HCT116 (cell line): Measurements from ENCODE around the gene EXD3. TPM values are rescaled to one million over a fixed set of nuclear protein-coding genes. Genes with fewer than 3 reads are reported as not detected.

ENCODE experiments used
- ATAC-seq: fragments of 200-7000 bp; cut with Tn5 transposase; 2 replicates; pipeline ENCODE4 v1.9.1; 2020; ENCODE audit warnings: mild to moderate bottlenecking, moderate library complexity
- BruUV-seq: library from RNA; stranded (reverse); fragments of 400-500 nt; replicated peaks from 2 replicates; lab custom pipeline; 2021; lab: Mats Ljungman, UMichigan
- CTCF ChIA-PET: fragments of 300-600 bp; sonication (Branson Sonifier 250); formaldehyde crosslinking; loops from one replicate; lab custom pipeline; 2021; ENCODE audit warnings: antibody characterized with exemption; lab: Charles Lee
- POLR2A ChIA-PET: fragments of 300-600, 350-600 bp; sonication (Branson Sonifier 250); formaldehyde crosslinking; loops from one replicate; lab custom pipeline; 2021; ENCODE audit warnings: antibody characterized with exemption; lab: Charles Lee
- RAD21 ChIA-PET, 2 experiments: fragments of 300-600 bp; sonication (Branson Sonifier 250); formaldehyde crosslinking; loops; one replicate each; lab custom pipeline; 2023; ENCODE audit warnings: low total read pairs in 2 of 2; ENCODE audit not compliant: uncharacterized antibody in 2 of 2, unreplicated experiment in 2 of 2, low non-redundant PET in 1 of 2; lab: Charles Lee
- DNase-seq: peaks from one replicate; pipeline ENCODE4 v3.0.0-alpha.2; 2010; ENCODE audit warnings: low read depth, low spot score
- H2AFZ ChIP-seq: fragments of 200-600 bp; shearing (Covaris generic), sonication (generic); 2 replicates; pipeline ENCODE4 v1.6.1; 2017; ENCODE audit warnings: low read depth, mixed run types, mixed read lengths, antibody characterized with exemption, low read length; ENCODE audit not compliant: poor library complexity, severe bottlenecking
- H3K27ac ChIP-seq: 2 replicates; pipeline ENCODE4 v1.5.1; 2012; ENCODE audit warnings: low read depth, low read length
- H3K27me3 ChIP-seq: fragments of 200-600 bp; sonication (generic); 2 replicates; pipeline ENCODE4 v1.6.1; 2016; ENCODE audit warnings: mixed run types, low read length, mixed read lengths; ENCODE audit not compliant: insufficient read depth
- H3K36me3 ChIP-seq, 2 experiments: fragments of 200-500 bp in 1 of 2; fragments of 200-600 bp in 1 of 2; sonication (Bioruptor generic) in 1 of 2; sonication (generic) in 1 of 2; 2 replicates each; pipeline versions ENCODE4 v1.5.1 to v1.6.1; 2014 to 2016; ENCODE audit warnings: low read length in 2 of 2, inconsistent platforms in 1 of 2, mixed read lengths in 1 of 2, mixed run types in 1 of 2; ENCODE audit not compliant: insufficient read depth in 2 of 2, control insufficient read depth in 1 of 2
- H3K4me1 ChIP-seq, 2 experiments: fragments of 200-600 bp in 1 of 2; sonication (generic) in 1 of 2; 2 replicates each; pipeline versions ENCODE4 v1.5.1 to v1.6.1; 2012 to 2017; ENCODE audit warnings: low read length in 2 of 2, inconsistent platforms in 1 of 2, mild to moderate bottlenecking in 1 of 2, mixed read lengths in 1 of 2, mixed run types in 1 of 2, moderate library complexity in 1 of 2; ENCODE audit not compliant: insufficient read depth in 2 of 2, control insufficient read depth in 1 of 2
- H3K4me2 ChIP-seq: fragments of 200-600 bp; sonication (generic); 2 replicates; pipeline ENCODE4 v1.6.1; 2017; ENCODE audit warnings: mixed run types, low read length, mixed read lengths
- H3K4me3 ChIP-seq, 2 experiments: fragments of 200-600 bp in 1 of 2; sonication (generic) in 1 of 2; replicated peaks in 1 of 2; 2 replicates each; pipeline ENCODE4 v1.5.1; 2011 to 2016; ENCODE audit warnings: low read length in 2 of 2, control low read depth in 1 of 2, low read depth in 1 of 2, mild to moderate bottlenecking in 1 of 2, mixed read lengths in 1 of 2, mixed run types in 1 of 2
- H3K79me2 ChIP-seq: fragments of 200-600 bp; sonication (generic); 2 replicates; pipeline ENCODE4 v1.6.1; 2017; ENCODE audit warnings: mild to moderate bottlenecking, mixed run types, low read length, moderate library complexity, mixed read lengths; ENCODE audit not compliant: insufficient read depth
- H3K9ac ChIP-seq: fragments of 200-600 bp; sonication (generic); 2 replicates; pipeline ENCODE4 v1.6.1; 2016; ENCODE audit warnings: low read length, mixed read lengths
- H3K9me2 ChIP-seq: fragments of 200-600 bp; sonication (generic), shearing (Covaris generic); 2 replicates; pipeline ENCODE4 v1.6.1; 2017; ENCODE audit warnings: mixed run types, mild to moderate bottlenecking, moderate library complexity; ENCODE audit not compliant: insufficient read depth
- H3K9me3 ChIP-seq, 2 experiments: fragments of 200-500 bp in 1 of 2; fragments of 200-600 bp in 1 of 2; sonication (Bioruptor generic) in 1 of 2; sonication (generic) in 1 of 2; 2 replicates each; pipeline ENCODE4 v1.6.1; 2014 to 2017; ENCODE audit warnings: low read length in 2 of 2, mixed read lengths in 2 of 2, inconsistent platforms in 1 of 2, low read depth in 1 of 2, mild to moderate bottlenecking in 1 of 2, mixed run types in 1 of 2, moderate library complexity in 1 of 2; ENCODE audit not compliant: control insufficient read depth in 1 of 2, insufficient read depth in 1 of 2
- H4K20me1 ChIP-seq: fragments of 200-600 bp; sonication (generic), shearing (Covaris generic); 2 replicates; pipeline ENCODE4 v1.6.1; 2017; ENCODE audit warnings: mixed run types, mild to moderate bottlenecking, moderate library complexity; ENCODE audit not compliant: insufficient read depth
- CBX3 ChIP-seq: IDR thresholded peaks from 2 replicates; pipeline ENCODE4 v1.6.1; 2012; ENCODE audit warnings: low read depth
- CEBPB ChIP-seq: IDR thresholded peaks from 2 replicates; pipeline ENCODE4 v1.6.1; 2012; ENCODE audit warnings: low read depth
- EGR1 ChIP-seq: IDR thresholded peaks from 2 replicates; pipeline ENCODE4 v1.6.1; 2012; ENCODE audit warnings: low read depth
- EZH2phosphoT487 ChIP-seq: fragments of 200-600 bp; IDR thresholded peaks from 2 replicates; pipeline ENCODE4 v1.6.1; 2018; ENCODE audit warnings: antibody characterized with exemption, borderline replicate concordance
- FOSL1 ChIP-seq: IDR thresholded peaks from 2 replicates; pipeline ENCODE4 v1.6.1; 2012; ENCODE audit warnings: low read depth
- JUND ChIP-seq: IDR thresholded peaks from 2 replicates; pipeline ENCODE4 v1.6.1; 2012
- POLR2AphosphoS5 ChIP-seq: IDR thresholded peaks from 2 replicates; pipeline ENCODE4 v1.6.1; 2011; ENCODE audit warnings: mild to moderate bottlenecking, low read depth, low read length, moderate library complexity
- RAD21 ChIP-seq: IDR thresholded peaks from 2 replicates; pipeline ENCODE4 v1.6.1; 2012; ENCODE audit warnings: low read depth, mild to moderate bottlenecking
- SP1 ChIP-seq: IDR thresholded peaks from 2 replicates; pipeline ENCODE4 v1.6.1; 2012; ENCODE audit warnings: low read depth
- SRF ChIP-seq: IDR thresholded peaks from 2 replicates; pipeline ENCODE4 v1.6.1; 2012; ENCODE audit warnings: low read depth
- YY1 ChIP-seq: IDR thresholded peaks from 2 replicates; pipeline ENCODE4 v1.6.1; 2011; ENCODE audit warnings: low read length, low read depth, moderate library complexity, mild to moderate bottlenecking; ENCODE audit not compliant: insufficient replicate concordance; ENCODE audit errors: extremely low read depth
- ZFX ChIP-seq: fragments of 450-650 bp; IDR thresholded peaks from 2 replicates; pipeline ENCODE4 v1.6.1; 2017
- ZNF274 ChIP-seq: fragments of 200-500 bp; sonication (Bioruptor generic); IDR thresholded peaks from 2 replicates; pipeline ENCODE4 v1.6.1; 2014; ENCODE audit warnings: mild to moderate bottlenecking, low read depth, low read length, inconsistent platforms
- intact Hi-C: fragments of 100-400 bp; cut with micrococcal nuclease; formaldehyde crosslinking; loops from 2 replicates; pipeline ENCODE4 v1.10.0; 2022
- total RNA-seq: library from RNA; stranded (reverse); gene quantifications from one replicate; pipeline ENCODE4 v1.2.1, GENCODE V29; 2021; ENCODE audit not compliant: unreplicated experiment
- TF ChIP-seq, protein P1 (sequence below), 3 experiments: fragments of 200-600 bp in 1 of 3; sonication (generic) in 1 of 3; IDR thresholded peaks in 2 of 3; conservative IDR thresholded peaks in 1 of 3; 2 replicates each; pipeline ENCODE4 v1.5.1; 2012 to 2017; ENCODE audit warnings: low read depth in 2 of 3, low read length in 2 of 3, antibody characterized with exemption in 1 of 3, borderline replicate concordance in 1 of 3, control low read depth in 1 of 3, mild to moderate bottlenecking in 1 of 3, mixed read lengths in 1 of 3, mixed run types in 1 of 3, moderate library complexity in 1 of 3; ENCODE audit not compliant: insufficient read depth in 1 of 3
- TF ChIP-seq, protein P2 (sequence below): IDR thresholded peaks from 2 replicates; pipeline ENCODE4 v1.6.1; 2012
- TF ChIP-seq, protein P3 (sequence below): IDR thresholded peaks from 2 replicates; pipeline ENCODE4 v1.6.1; 2011; ENCODE audit warnings: mild to moderate bottlenecking, low read length, moderate library complexity; ENCODE audit not compliant: insufficient replicate concordance; ENCODE audit errors: extremely low read depth
- TF ChIP-seq, protein P4 (sequence below): IDR thresholded peaks from 2 replicates; pipeline ENCODE4 v1.6.1; 2012

EXD3 gene
- total RNA-seq, 1 experiment from 2014 or later: 25.4 TPM

DNA sequence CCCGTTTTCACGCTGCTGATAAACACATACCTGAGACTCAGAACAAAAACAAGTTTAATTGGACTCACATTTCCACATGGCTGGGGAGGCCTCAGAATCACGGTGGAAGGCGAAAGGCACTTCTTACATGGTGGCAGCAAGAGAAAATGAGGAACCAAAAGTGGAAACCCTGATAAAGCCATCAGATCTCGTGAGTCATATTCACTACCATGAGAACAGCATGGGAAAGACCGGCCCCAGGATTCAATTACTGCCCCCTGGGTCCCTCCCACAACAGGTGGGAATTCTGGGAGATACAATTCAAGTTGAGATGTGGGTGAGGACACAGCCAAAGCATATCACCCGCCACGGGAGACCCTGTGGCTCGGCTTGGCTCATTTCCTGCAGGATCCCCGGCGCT lies 20.2 kb downstream of the EXD3 start:
- POLR2A ChIA-PET: no interaction called here
- RAD21 ChIA-PET: no interaction called here

More for the DNA sequence above, 20.2 kb downstream of the EXD3 start:
- Histone ChIP-seq H3K79me2 (no peaks in the 10 kb centered on the region), H3K9me2 (no peaks in the 10 kb centered on the region), H3K9ac (no peak overlapping the region), H3K27ac (no peak overlapping the region), H3K4me3 (no peak overlapping the region), H3K9me3 (no peaks in the 10 kb centered on the region), H2AFZ (no peak overlapping the region), H3K4me1 (peaks cover 4 to 26% of the 10 kb centered on the region in 2 experiments; a peak in 3 of 4 replicates), H3K36me3 (no peaks in the 10 kb centered on the region), H3K4me2 (no peak overlapping the region), H3K27me3 (no peaks in the 10 kb centered on the region), H4K20me1 (no peaks in the 10 kb centered on the region)
- ATAC-seq: no peak
- no peak for TF ChIP-seq ZFX
- TF ChIP-seq EGR1: no peak
- TF ChIP-seq, protein P1, sequence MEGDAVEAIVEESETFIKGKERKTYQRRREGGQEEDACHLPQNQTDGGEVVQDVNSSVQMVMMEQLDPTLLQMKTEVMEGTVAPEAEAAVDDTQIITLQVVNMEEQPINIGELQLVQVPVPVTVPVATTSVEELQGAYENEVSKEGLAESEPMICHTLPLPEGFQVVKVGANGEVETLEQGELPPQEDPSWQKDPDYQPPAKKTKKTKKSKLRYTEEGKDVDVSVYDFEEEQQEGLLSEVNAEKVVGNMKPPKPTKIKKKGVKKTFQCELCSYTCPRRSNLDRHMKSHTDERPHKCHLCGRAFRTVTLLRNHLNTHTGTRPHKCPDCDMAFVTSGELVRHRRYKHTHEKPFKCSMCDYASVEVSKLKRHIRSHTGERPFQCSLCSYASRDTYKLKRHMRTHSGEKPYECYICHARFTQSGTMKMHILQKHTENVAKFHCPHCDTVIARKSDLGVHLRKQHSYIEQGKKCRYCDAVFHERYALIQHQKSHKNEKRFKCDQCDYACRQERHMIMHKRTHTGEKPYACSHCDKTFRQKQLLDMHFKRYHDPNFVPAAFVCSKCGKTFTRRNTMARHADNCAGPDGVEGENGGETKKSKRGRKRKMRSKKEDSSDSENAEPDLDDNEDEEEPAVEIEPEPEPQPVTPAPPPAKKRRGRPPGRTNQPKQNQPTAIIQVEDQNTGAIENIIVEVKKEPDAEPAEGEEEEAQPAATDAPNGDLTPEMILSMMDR (IDR thresholded peaks at IDR 0.05 in 2 of 3, conservative IDR thresholded peaks at IDR 0.05 in 1 of 3; ENCODE audit: borderline replicate concordance in 1 of 3, insufficient read depth in 1 of 3, low read depth in 2 of 3, low read length in 2 of 3): no peak
- no peak for TF ChIP-seq SP1
- TF ChIP-seq, protein P2, sequence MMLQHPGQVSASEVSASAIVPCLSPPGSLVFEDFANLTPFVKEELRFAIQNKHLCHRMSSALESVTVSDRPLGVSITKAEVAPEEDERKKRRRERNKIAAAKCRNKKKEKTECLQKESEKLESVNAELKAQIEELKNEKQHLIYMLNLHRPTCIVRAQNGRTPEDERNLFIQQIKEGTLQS: no peak
- TF ChIP-seq, protein P3, sequence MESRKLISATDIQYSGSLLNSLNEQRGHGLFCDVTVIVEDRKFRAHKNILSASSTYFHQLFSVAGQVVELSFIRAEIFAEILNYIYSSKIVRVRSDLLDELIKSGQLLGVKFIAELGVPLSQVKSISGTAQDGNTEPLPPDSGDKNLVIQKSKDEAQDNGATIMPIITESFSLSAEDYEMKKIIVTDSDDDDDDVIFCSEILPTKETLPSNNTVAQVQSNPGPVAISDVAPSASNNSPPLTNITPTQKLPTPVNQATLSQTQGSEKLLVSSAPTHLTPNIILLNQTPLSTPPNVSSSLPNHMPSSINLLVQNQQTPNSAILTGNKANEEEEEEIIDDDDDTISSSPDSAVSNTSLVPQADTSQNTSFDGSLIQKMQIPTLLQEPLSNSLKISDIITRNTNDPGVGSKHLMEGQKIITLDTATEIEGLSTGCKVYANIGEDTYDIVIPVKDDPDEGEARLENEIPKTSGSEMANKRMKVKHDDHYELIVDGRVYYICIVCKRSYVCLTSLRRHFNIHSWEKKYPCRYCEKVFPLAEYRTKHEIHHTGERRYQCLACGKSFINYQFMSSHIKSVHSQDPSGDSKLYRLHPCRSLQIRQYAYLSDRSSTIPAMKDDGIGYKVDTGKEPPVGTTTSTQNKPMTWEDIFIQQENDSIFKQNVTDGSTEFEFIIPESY: no peak
- no peak for TF ChIP-seq JUND
- no peak for TF ChIP-seq YY1
- no peak for TF ChIP-seq RAD21
- TF ChIP-seq FOSL1: no peak
- no peak for TF ChIP-seq SRF
- no peak for TF ChIP-seq EZH2phosphoT487
- no peak for TF ChIP-seq CBX3
- no peak for TF ChIP-seq POLR2AphosphoS5
- TF ChIP-seq ZNF274: no peak
- no peak for TF ChIP-seq CEBPB
- TF ChIP-seq, protein P4, sequence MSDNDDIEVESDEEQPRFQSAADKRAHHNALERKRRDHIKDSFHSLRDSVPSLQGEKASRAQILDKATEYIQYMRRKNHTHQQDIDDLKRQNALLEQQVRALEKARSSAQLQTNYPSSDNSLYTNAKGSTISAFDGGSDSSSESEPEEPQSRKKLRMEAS: no peak
- CTCF ChIA-PET: no interaction called here
- DNase-seq: no peak
- intact Hi-C loops: no loop called here
- BruUV-seq: no TSS peak
